GM18858 (cell line): ENCODE results near the gene TEAD1.

Source experiments
- ATAC-seq: cut with Tn5 transposase; IDR thresholded peaks from one replicate; pipeline ENCODE4 v1.9.1; 2021; ENCODE audit not compliant: unreplicated experiment

TEAD1 gene

DNA sequence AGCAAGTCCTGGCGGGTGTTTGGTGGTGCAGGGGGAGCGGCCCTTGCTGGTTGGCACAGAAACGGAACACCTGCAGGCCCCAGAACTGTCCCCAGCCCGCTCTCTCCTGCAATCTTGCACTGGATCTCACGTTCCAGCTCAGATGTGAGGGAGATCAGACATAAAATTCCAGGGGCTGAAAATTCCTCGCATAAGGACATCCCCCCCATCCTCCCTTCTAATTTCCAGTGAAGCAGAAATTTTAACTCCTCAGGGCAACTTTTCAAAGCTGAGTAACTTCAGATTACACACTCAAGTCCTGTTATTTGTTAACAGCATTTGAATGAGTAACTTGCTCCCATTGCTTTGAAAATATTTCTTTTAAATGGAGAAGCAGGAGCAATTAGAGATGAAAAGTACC, 294.6 kb downstream of the TEAD1 start:
- no peak for ATAC-seq

DNA sequence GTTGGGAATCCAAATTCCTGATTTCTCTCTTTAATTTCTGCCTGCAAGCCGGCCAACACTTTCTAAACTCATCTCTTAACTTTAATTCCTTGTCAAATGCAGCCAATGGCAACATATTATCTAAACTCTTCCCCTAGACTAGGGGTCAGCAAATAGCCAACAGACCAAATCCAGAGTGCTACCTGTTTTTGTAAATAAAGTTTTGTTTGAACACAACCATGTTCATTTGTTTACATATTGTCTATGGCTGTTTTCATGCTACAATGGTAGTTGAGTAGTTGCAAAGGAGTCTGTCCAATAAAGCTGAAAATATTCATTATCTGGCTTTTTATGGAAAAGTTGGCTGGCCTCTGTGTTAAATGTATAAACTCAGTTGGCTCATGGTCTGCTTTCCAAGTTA, 297.7 kb downstream of the TEAD1 start:
- ATAC-seq = no peak

GRCh38 chr11:12973528-12974181, 299.4 kb downstream of the TEAD1 start:
- ATAC-seq = no peak

GRCh38 chr11:12975195-12975594, 301.0 kb downstream of the TEAD1 start:
- no peak for ATAC-seq

DNA sequence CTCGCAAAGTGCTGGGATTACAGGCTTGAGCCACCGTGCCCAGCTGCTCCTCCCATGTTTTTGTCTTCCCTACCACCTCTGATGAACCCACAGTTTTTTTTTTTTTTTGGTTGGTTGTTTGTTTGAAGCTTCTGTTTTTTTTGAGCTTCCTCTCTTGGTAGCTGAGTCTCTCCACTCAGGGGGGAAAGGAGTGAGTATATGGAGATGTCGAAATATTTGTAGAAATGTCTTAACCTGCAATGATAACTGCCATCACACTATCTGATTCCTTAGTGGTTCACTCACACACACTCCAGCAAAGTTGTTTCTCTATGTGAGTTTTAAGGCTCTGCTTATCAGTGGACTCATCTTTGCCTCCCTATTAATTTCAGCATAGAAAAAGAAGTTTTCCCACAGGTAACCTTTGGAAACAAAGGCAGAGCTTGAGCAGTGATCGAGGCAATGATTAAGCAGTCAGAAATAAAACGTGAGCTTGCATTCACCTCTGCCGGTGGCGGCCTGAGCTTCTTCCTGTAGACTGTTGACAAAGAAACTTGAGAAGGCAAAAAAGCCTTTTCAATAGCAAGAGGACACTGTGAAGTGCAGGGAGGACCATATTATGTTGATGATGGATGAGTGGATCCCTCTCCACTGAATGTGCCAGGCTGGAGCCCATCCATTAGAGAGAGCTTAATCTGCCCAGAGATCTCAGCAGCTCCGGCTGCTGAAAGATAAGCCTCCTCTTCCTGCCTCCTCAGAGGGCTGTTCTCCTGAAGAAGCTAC, 305.9 kb downstream of the TEAD1 start:
- ATAC-seq = no peak

GRCh38 chr11:12981676-12982522, 307.7 kb downstream of the TEAD1 start:
- no peak for ATAC-seq

GRCh38 chr11:12983336-12983735, 309.1 kb downstream of the TEAD1 start:
- no peak for ATAC-seq

DNA sequence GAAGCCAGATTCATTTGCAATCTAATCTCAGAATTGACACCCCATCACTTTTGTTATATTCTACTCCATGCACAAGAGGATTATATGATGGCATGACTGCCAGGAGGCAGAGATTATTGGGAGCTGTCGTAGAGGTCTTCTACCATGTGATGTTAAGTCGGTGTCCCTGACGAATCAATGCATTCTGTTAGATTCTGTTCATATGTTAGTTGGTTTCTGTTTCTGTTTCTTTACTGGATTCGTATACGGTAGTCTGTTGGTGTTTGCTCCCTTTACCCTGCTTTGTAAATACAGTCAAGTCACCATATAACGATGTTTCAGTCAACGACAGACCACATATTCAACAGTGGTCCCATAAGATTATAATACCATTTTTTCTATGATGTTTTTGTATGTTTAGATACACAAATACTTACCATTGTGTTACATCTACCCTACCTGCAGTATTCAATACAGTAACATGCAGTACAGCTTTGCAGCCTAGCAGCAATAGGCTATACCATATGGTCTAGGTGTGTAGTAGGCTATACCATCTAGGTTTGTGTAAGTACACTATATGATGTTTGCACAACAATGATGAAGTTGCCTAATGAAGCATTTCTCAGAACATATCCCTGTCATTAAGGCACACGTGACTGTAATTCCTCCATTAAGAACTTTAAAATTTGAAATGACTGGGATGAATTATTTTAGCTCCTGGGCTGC, 312.1 kb downstream of the TEAD1 start:
- no peak for ATAC-seq

DNA sequence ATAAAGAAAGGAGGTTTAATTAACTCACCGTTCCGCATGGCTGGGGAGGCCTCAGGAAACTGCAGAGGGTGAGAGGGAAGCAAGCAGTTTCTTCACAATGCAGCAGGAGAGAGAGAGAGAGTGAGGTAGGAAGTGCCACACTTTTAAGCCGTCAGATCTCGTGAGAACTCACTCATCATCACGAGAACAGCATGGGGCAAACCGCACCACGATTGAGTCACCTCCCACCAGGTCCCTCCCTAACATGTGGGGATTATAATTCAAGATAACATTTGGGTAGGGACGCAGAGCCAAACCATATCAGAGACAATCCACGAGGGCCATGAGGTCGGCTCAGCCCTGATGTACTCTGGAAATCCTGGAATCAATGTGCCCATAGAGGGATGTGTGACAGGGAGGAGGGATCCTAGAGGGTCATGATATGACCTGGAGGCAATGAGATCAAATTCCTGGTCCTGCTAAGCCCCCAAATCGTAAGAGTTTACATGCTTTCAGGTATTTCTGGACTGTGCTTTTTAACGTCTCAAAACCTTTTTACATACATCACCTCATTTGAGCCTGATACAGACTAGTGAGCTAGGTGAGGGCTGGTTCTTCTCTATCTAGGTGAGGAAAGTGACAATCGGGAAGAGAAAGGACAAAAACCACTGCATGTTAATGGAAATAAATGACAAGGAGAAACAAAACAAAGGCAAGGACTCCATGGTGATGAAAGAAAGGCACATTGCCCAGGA, 315.4 kb downstream of the TEAD1 start:
- ATAC-seq = no peak

- no peak for ATAC-seq
These were observed 315.9 kb downstream of the TEAD1 start for GRCh38 chr11:12990162-12990480.

DNA sequence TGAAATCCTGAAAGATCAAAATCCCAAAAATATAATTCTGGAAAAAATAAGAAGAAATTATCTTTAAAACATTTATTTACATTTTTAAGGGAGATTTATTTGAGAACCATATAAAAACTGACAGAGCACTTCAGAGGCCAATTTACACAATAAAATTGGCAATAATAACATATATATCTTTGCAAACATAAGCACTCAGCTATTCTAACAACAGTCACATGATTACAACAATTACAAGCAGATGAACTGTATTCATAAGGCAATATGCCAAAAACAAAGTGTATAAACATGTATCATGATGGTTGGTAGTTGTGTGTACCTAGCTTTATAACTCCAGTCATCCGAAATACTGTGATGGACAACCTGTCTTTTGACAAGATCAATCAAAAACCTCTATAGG, 317.2 kb downstream of the TEAD1 start:
- ATAC-seq = no peak

- no peak for ATAC-seq
These were observed 319.4 kb downstream of the TEAD1 start for GRCh38 chr11:12993626-12994025.
